Thyroid gland (tissue), 4 donors: Measurements from ENCODE around the gene PSMD12. TPM values are rescaled to one million over a fixed set of nuclear protein-coding genes. Genes with fewer than 3 reads are reported as not detected.
"Not testable (repeated sequence)": the region's sequence is repeated elsewhere in the genome, so short reads cannot be mapped to it uniquely, and the experiment has no call there.

Source experiments
- DNase-seq, 2 donors: peaks; one replicate each; pipeline ENCODE4 v3.0.0-alpha.2; 2019
- H3K27ac ChIP-seq, 3 donors: fragments of 200-600 bp; sonication (generic); 1 replicate in 2 of 3; 2 replicates in 1 of 3; pipeline ENCODE4 v1.5.1; 2016 to 2019; ENCODE audit warnings: mild to moderate bottlenecking in 1 of 3, moderate library complexity in 1 of 3
- H3K27me3 ChIP-seq: fragments of 200-600 bp; sonication (generic); one replicate; pipeline ENCODE4 v1.5.1; 2019
- H3K36me3 ChIP-seq, 2 donors: fragments of 200-600 bp; sonication (generic); one replicate each; pipeline ENCODE4 v1.5.1; 2016 to 2019
- H3K4me1 ChIP-seq, 2 donors: fragments of 200-600 bp; sonication (generic); one replicate each; pipeline ENCODE4 v1.5.1; 2017 to 2019
- H3K4me3 ChIP-seq, 3 donors: fragments of 200-600 bp; sonication (generic); replicated peaks in 1 of 3; 1 replicate in 2 of 3; 2 replicates in 1 of 3; pipeline ENCODE4 v1.5.1; 2016; ENCODE audit warnings: mild to moderate bottlenecking in 1 of 3
- H3K9me3 ChIP-seq: fragments of 200-600 bp; sonication (generic); one replicate; pipeline ENCODE4 v1.5.1; 2017
- CTCF ChIP-seq, 6 experiments: fragments of 200-600 bp in 3 of 6; fragments of 450-650 bp in 3 of 6; sonication (generic) in 3 of 6; IDR thresholded peaks; one replicate each; pipeline ENCODE4 v1.5.1; 2016 to 2019; ENCODE audit warnings: antibody characterized with exemption in 6 of 6, mild to moderate bottlenecking in 2 of 6, inconsistent platforms in 1 of 6, moderate library complexity in 1 of 6
- POLR2A ChIP-seq, 2 donors: fragments of 450-650 bp; IDR thresholded peaks; one replicate each; pipeline ENCODE4 v1.6.1; 2017; ENCODE audit warnings: antibody characterized with exemption in 2 of 2, mild to moderate bottlenecking in 2 of 2, moderate library complexity in 1 of 2
- WGBS, 2 donors: methylation state at CpG; one replicate each; pipeline ENCODE4 v1.1.5; 2017; 5-methylcytosine and 5-hydroxymethylcytosine counted together
- intact Hi-C: fragments of 100-400 bp; cut with DNase I; formaldehyde crosslinking; loops from one replicate; pipeline ENCODE4 v1.15.1; 2023
- total RNA-seq, 4 donors: library from RNA; depleted of rRNA; stranded (reverse); fragments of >200 nt; gene quantifications; one replicate each; pipeline ENCODE4 v1.2.3, GENCODE V29; 2016

The PSMD12 gene
- total RNA-seq, 4 donors from 2014 or later = 19.1 to 30.9 (median 23.5) TPM

- no peaks in the 10 kb centered on the region for H3K9me3 ChIP-seq
- no peak overlapping the region for H3K27ac ChIP-seq
- no peaks in the 10 kb centered on the region for H3K27me3 ChIP-seq
- DNase-seq = no peak
- peaks cover 9 to 19% of the 10 kb centered on the region in 2 donors for H3K4me1 ChIP-seq
- TF ChIP-seq POLR2A (IDR thresholded peaks at IDR 0.05) = no peak
- no peak for TF ChIP-seq CTCF (IDR thresholded peaks at IDR 0.05)
- intact Hi-C loops = no loop called here
- H3K4me3 ChIP-seq = no peak overlapping the region
- WGBS, 2 donors = 97 to 99% methylated on average over 6 of the region's 6 CpGs
- H3K36me3 ChIP-seq = no peaks in the 10 kb centered on the region
Observed at GRCh38 chr17:67392111-67392510, 25.7 kb upstream of the PSMD12 start.

- Histone ChIP-seq H3K4me3 (no peak overlapping the region), H3K27me3 (no peaks in the 10 kb centered on the region), H3K36me3 (no peaks in the 10 kb centered on the region), H3K9me3 (no peaks in the 10 kb centered on the region), H3K4me1 (peaks cover 9 to 19% of the 10 kb centered on the region in 2 donors), H3K27ac (peak overlapping the region in 2 of 3 donors; percentile 57 to 66)
- intact Hi-C loops = no loop called here
- 42 to 43% methylated on average over 8 to 9 of the region's 9 CpGs for WGBS, 2 donors
- DNase-seq = peak; percentile 65 to 74
- TF ChIP-seq CTCF (IDR thresholded peaks at IDR 0.05) (no peak), POLR2A (IDR thresholded peaks at IDR 0.05) (no peak)
Observed at GRCh38 chr17:67390646-67391361, 24.4 kb upstream of the PSMD12 start.

GRCh38 chr17:67390006-67390645 lies 23.7 kb upstream of the PSMD12 start:
- intact Hi-C loops = no loop called here
- no peak for TF ChIP-seq CTCF (IDR thresholded peaks at IDR 0.05)
- no peak for TF ChIP-seq POLR2A (IDR thresholded peaks at IDR 0.05)
- Histone ChIP-seq H3K27me3 (no peaks in the 10 kb centered on the region), H3K27ac (peak overlapping the region in 2 of 3 donors; percentile 57 to 66), H3K9me3 (no peaks in the 10 kb centered on the region), H3K36me3 (no peaks in the 10 kb centered on the region), H3K4me1 (peaks cover 9 to 19% of the 10 kb centered on the region in 2 donors), H3K4me3 (no peak overlapping the region)
- DNase-seq = no peak
- 64 to 78% methylated on average over 6 of the region's 6 CpGs for WGBS, 2 donors

GRCh38 chr17:67388986-67389385 lies 22.6 kb upstream of the PSMD12 start:
- Histone ChIP-seq H3K27ac (no peak overlapping the region), H3K4me3 (no peak overlapping the region), H3K9me3 (no peaks in the 10 kb centered on the region), H3K36me3 (no peaks in the 10 kb centered on the region), H3K4me1 (peaks cover 9 to 19% of the 10 kb centered on the region in 2 donors), H3K27me3 (no peaks in the 10 kb centered on the region)
- WGBS, 2 donors = 93 to 97% methylated on average over 4 of the region's 4 CpGs
- intact Hi-C loops = no loop called here
- no peak for TF ChIP-seq CTCF (IDR thresholded peaks at IDR 0.05)
- no peak for TF ChIP-seq POLR2A (IDR thresholded peaks at IDR 0.05)
- DNase-seq = no peak

- DNase-seq, H3K27ac ChIP-seq, H3K9me3 ChIP-seq, intact Hi-C loops, H3K36me3 ChIP-seq, H3K27me3 ChIP-seq, H3K4me3 ChIP-seq: not testable (repeated sequence)
- H3K4me1 ChIP-seq = peaks cover 9 to 19% of the 10 kb centered on the region in 2 donors
- WGBS, 2 donors = 94 to 97% methylated on average over 10 of the region's 10 CpGs
Observed at GRCh38 chr17:67388536-67388935, 22.2 kb upstream of the PSMD12 start.
